Epithelial cell of esophagus (primary cell): Measurements from ENCODE around the gene NDST1.

Source experiments
- DNase-seq: peaks from one replicate; pipeline ENCODE4 v3.0.0; 2010; ENCODE audit warnings: low read depth
- H3K4me3 ChIP-seq: 2 replicates; pipeline ENCODE4 v1.5.1; 2011; ENCODE audit warnings: mild to moderate bottlenecking, low read length, control low read depth
- TF ChIP-seq, protein P1 (sequence below): IDR thresholded peaks from 2 replicates; pipeline ENCODE4 v1.5.1; 2011; ENCODE audit warnings: low read depth, mild to moderate bottlenecking, low read length, control low read depth, inconsistent platforms; ENCODE audit not compliant: insufficient read depth; ENCODE audit errors: missing control alignments

The NDST1 gene

DNA sequence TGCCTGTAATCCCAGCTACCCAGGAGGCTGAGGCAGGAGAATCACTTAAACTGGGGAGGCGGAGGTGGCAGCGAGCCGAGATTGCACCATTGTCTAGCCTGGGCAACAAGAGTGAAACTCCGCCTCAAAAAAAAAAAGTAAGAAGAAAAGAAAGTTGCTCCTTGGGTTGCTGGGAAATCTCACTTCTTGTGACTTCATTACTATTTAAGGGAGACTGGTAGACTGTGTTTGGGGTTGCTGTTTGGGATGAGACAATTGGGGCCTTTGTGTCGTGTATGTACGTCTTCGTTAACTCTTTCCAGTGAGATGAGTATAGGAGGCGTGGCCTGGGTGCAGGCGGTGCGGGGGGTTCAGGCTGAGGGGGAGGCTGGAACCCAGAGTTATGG is 11.6 kb downstream of the NDST1 start:
- no peak overlapping the region for H3K4me3 ChIP-seq
- DNase-seq: no peak
- TF ChIP-seq, protein P1, sequence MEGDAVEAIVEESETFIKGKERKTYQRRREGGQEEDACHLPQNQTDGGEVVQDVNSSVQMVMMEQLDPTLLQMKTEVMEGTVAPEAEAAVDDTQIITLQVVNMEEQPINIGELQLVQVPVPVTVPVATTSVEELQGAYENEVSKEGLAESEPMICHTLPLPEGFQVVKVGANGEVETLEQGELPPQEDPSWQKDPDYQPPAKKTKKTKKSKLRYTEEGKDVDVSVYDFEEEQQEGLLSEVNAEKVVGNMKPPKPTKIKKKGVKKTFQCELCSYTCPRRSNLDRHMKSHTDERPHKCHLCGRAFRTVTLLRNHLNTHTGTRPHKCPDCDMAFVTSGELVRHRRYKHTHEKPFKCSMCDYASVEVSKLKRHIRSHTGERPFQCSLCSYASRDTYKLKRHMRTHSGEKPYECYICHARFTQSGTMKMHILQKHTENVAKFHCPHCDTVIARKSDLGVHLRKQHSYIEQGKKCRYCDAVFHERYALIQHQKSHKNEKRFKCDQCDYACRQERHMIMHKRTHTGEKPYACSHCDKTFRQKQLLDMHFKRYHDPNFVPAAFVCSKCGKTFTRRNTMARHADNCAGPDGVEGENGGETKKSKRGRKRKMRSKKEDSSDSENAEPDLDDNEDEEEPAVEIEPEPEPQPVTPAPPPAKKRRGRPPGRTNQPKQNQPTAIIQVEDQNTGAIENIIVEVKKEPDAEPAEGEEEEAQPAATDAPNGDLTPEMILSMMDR: no peak

DNA sequence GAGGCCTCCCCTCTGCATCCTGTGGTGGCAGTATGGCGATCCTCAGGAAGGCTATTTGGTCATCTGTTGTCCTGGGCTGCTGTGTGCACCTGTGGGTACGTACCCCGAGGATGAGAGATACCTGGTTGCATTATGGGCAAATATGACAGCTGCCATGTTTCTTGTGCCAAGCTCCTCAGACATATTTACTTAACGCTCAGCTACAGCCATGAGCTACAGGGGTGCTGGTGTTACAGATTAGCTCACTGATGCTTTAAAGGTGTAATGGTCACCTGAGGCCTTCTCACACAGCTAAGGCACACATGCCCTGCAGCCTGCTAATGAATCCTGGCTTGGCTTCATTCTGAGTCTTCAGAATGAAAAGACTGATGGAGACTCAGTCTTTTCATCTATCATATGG is 12.0 kb downstream of the NDST1 start:
- H3K4me3 ChIP-seq: no peak overlapping the region
- DNase-seq: no peak
- TF ChIP-seq, protein P1: no peak

- TF ChIP-seq, protein P1: no peak
- DNase-seq: no peak
- H3K4me3 ChIP-seq: no peak overlapping the region
These were observed 13.0 kb downstream of the NDST1 start for GRCh38 chr5:150520747-150521521.

DNA sequence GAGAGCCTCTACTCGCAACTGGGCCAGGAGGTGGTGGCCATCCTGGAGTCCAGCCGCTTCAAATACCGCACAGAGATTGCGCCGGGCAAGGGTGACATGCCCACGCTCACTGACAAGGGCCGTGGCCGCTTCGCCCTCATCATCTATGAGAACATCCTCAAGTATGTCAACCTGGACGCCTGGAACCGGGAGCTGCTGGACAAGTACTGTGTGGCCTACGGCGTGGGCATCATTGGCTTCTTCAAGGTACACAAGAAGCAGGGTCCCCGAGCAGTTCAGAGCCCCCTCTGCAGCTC is 13.5 kb downstream of the NDST1 start:
- H3K4me3 ChIP-seq: no peak overlapping the region
- TF ChIP-seq, protein P1: no peak
- DNase-seq: no peak

DNA sequence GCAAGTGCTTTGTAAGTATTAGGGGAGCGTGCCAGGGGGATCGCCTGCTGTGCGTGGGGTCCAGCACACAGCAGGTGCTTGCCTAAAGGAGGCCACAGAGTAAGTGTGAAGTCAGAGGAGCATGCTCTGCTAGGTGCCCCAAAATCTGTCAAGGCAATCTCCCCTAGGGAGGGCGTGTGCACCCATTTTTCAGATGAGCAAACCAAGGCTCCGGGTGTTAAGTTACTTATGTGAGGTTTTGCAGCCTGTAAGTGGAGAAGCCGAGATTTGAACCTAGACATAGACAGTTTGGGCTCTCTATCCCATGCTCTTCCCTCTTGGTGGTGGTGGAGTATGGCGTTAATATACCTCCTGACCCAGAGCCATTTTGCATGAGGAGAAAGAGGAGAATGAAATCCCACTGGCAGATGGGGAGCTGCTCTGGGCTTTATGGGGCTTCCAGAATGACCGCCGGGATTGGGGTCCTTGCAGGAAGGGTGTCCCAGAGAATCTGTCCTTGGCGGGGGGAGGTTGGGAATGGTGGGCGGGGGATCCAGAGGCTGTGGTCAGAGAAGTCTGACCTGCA is 14.1 kb downstream of the NDST1 start:
- DNase-seq: no peak
- TF ChIP-seq, protein P1: no peak
- no peak overlapping the region for H3K4me3 ChIP-seq

GRCh38 chr5:150522504-150523414 is 14.8 kb downstream of the NDST1 start:
- H3K4me3 ChIP-seq: no peak overlapping the region
- no peak for DNase-seq
- TF ChIP-seq, protein P1: no peak
